ENCODE results near the gene NEDD9. TPM values are rescaled to one million over a fixed set of nuclear protein-coding genes. Genes with fewer than 3 reads are reported as not detected.

The NEDD9 gene
- total and polyA plus RNA-seq, 2 experiments from 2014 or later, result 4.4 to 13.0 TPM

GRCh38 chr6:11152581-11152980 is 79.9 kb downstream of the NEDD9 start:
- no peak overlapping the region for H3K27ac Mint-ChIP-seq
- H3K27me3 Mint-ChIP-seq (ENCODE audit: insufficient read depth, low read depth, poor library complexity), result peaks cover 2% of the 10 kb centered on the region
- no peak overlapping the region for H3K4me3 Mint-ChIP-seq
- Histone ChIP-seq H3K4me2 (no peak overlapping the region), H4K20me1 (replicated peaks; ENCODE audit: insufficient read depth) (no peaks in the 10 kb centered on the region), H3K9me2 (ENCODE audit: insufficient read depth) (no peaks in the 10 kb centered on the region), H3K79me2 (replicated peaks; ENCODE audit: insufficient read depth) (no peaks in the 10 kb centered on the region), H2AFZ (no peak overlapping the region), H3K4me1 (ENCODE audit: insufficient read depth) (peaks cover 30% of the 10 kb centered on the region), H3K4me3 (no peak overlapping the region), H3K27me3 (ENCODE audit: insufficient read depth) (no peaks in the 10 kb centered on the region), H3K36me3 (ENCODE audit: insufficient read depth) (no peaks in the 10 kb centered on the region), H3K27ac (ENCODE audit: low read depth) (no peak overlapping the region), H3F3A (replicated peaks; ENCODE audit: low read depth) (no peaks in the 10 kb centered on the region)
- no peak for ATAC-seq
- no peaks in the 10 kb centered on the region; the same call in 2 of the 3 replicates for H3K36me3 Mint-ChIP-seq (ENCODE audit: low read depth)
- no peak for DNase-seq (ENCODE audit: low spot score)
- TF ChIP-seq STAT1 (IDR thresholded peaks at IDR 0.05; ENCODE audit: unreplicated experiment) (no peak), POLR2AphosphoS5 (IDR thresholded peaks at IDR 0.05; ENCODE audit: low read depth) (no peak), NANOG (IDR thresholded peaks at IDR 0.05; ENCODE audit: borderline replicate concordance) (no peak), EZH2 (IDR thresholded peaks at IDR 0.05; ENCODE audit: low read depth, unreplicated experiment) (no peak), CREB1 (CRISPR knock-in tag; IDR thresholded peaks at IDR 0.05; ENCODE audit: low read depth) (no peak), JUNB (IDR thresholded peaks at IDR 0.05; ENCODE audit: unreplicated experiment) (no peak), ETS1 (IDR thresholded peaks at IDR 0.05) (no peak), EZH2phosphoT487 (IDR thresholded peaks at IDR 0.05; ENCODE audit: unreplicated experiment) (no peak), ZNF331 (CRISPR knock-in tag; IDR thresholded peaks at IDR 0.05; ENCODE audit: low read depth) (no peak), ZNF114 (CRISPR knock-in tag; IDR thresholded peaks at IDR 0.05) (no peak), CTCF (conservative IDR thresholded peaks at IDR 0.05; ENCODE audit: low read depth in 2 of 2) (no peak), ZNF462 (CRISPR knock-in tag; IDR thresholded peaks at IDR 0.05) (no peak)
- TF ChIP-seq, protein P1, sequence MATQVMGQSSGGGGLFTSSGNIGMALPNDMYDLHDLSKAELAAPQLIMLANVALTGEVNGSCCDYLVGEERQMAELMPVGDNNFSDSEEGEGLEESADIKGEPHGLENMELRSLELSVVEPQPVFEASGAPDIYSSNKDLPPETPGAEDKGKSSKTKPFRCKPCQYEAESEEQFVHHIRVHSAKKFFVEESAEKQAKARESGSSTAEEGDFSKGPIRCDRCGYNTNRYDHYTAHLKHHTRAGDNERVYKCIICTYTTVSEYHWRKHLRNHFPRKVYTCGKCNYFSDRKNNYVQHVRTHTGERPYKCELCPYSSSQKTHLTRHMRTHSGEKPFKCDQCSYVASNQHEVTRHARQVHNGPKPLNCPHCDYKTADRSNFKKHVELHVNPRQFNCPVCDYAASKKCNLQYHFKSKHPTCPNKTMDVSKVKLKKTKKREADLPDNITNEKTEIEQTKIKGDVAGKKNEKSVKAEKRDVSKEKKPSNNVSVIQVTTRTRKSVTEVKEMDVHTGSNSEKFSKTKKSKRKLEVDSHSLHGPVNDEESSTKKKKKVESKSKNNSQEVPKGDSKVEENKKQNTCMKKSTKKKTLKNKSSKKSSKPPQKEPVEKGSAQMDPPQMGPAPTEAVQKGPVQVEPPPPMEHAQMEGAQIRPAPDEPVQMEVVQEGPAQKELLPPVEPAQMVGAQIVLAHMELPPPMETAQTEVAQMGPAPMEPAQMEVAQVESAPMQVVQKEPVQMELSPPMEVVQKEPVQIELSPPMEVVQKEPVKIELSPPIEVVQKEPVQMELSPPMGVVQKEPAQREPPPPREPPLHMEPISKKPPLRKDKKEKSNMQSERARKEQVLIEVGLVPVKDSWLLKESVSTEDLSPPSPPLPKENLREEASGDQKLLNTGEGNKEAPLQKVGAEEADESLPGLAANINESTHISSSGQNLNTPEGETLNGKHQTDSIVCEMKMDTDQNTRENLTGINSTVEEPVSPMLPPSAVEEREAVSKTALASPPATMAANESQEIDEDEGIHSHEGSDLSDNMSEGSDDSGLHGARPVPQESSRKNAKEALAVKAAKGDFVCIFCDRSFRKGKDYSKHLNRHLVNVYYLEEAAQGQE (IDR thresholded peaks at IDR 0.05; ENCODE audit: unreplicated experiment), result no peak
- H3K9me3 Mint-ChIP-seq, result no peaks in the 10 kb centered on the region
- H3K4me1 Mint-ChIP-seq, result peaks cover 23% of the 10 kb centered on the region

Measured in GM23338 (cell line).